Measurements from ENCODE around the gene KMT2A.

Gene KMT2A

DNA sequence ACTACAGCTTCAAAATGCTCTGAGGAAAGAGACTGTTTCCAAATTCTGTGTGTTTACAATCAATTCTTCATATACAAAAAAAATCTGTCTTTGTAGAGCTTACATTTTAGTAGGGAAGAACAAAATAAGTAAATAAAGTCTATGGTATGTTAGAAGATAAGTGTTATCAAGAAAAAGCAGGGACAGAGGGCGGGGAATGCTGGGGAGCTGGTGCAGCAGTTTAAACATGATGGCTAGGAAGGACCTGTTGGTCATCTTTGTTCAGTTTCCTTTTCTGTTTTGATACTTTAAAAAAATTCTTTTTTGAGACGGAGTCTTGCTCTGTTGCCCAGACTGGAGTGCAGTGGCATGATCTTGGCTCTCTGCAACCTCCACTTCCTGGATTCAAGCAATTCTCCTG, 110.8 kb downstream of the KMT2A start:
- no peaks in the 10 kb centered on the region for H3K27me3 ChIP-seq (ENCODE audit: control insufficient read depth, insufficient read depth, low read length)
- no peak overlapping the region for H3K4me2 ChIP-seq (ENCODE audit: low read length)
- H3K4me3 ChIP-seq (ENCODE audit: low read depth, low read length), result no peak overlapping the region
- H2AFZ ChIP-seq, result no peak overlapping the region
- H3K9ac ChIP-seq, result no peak overlapping the region
- H3K27ac ChIP-seq, result no peak overlapping the region
- H3K79me2 ChIP-seq, result no peaks in the 10 kb centered on the region
- peaks cover 3% of the 10 kb centered on the region for H3K4me1 ChIP-seq
- TF ChIP-seq, protein P1, sequence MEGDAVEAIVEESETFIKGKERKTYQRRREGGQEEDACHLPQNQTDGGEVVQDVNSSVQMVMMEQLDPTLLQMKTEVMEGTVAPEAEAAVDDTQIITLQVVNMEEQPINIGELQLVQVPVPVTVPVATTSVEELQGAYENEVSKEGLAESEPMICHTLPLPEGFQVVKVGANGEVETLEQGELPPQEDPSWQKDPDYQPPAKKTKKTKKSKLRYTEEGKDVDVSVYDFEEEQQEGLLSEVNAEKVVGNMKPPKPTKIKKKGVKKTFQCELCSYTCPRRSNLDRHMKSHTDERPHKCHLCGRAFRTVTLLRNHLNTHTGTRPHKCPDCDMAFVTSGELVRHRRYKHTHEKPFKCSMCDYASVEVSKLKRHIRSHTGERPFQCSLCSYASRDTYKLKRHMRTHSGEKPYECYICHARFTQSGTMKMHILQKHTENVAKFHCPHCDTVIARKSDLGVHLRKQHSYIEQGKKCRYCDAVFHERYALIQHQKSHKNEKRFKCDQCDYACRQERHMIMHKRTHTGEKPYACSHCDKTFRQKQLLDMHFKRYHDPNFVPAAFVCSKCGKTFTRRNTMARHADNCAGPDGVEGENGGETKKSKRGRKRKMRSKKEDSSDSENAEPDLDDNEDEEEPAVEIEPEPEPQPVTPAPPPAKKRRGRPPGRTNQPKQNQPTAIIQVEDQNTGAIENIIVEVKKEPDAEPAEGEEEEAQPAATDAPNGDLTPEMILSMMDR (IDR thresholded peaks at IDR 0.05), result no peak
- H3K9me3 ChIP-seq (ENCODE audit: control insufficient read depth, low read length), result no peaks in the 10 kb centered on the region
- no peaks in the 10 kb centered on the region for H3K36me3 ChIP-seq (ENCODE audit: control insufficient read depth, insufficient read depth, low read length)

DNA sequence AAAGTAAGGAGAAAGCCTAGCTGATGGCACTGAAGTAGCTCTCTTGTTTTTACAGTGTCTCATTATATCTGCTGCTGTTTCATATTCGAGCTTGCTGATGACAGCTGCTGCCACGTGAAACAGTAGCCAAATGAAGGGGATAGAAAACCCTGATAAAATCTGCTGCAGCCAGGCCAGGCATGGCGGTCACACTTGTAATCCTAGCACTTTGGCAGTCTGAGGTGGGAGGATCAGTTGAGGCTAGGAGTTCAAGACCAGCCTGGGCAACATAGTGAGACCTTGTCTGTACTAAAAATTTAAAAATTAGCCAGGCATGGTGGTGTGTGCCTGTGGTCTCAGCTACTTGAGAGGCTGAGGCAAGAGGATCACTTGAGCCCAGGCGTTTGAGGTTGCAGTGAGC, 116.0 kb downstream of the KMT2A start:
- no peak overlapping the region for H3K9ac ChIP-seq
- H3K27ac ChIP-seq, result peak overlapping the region; percentile 77
- H3K4me1 ChIP-seq, result peaks cover 3% of the 10 kb centered on the region
- no peak overlapping the region for H3K4me3 ChIP-seq (ENCODE audit: low read depth, low read length)
- H3K4me2 ChIP-seq (ENCODE audit: low read length), result peak overlapping the region; percentile 51
- H3K9me3 ChIP-seq (ENCODE audit: control insufficient read depth, low read length), result no peaks in the 10 kb centered on the region
- H3K27me3 ChIP-seq (ENCODE audit: control insufficient read depth, insufficient read depth, low read length), result no peaks in the 10 kb centered on the region
- H3K36me3 ChIP-seq (ENCODE audit: control insufficient read depth, insufficient read depth, low read length), result no peaks in the 10 kb centered on the region
- no peaks in the 10 kb centered on the region for H3K79me2 ChIP-seq
- H2AFZ ChIP-seq, result no peak overlapping the region
- TF ChIP-seq, protein P1 (IDR thresholded peaks at IDR 0.05), result no peak

DNA sequence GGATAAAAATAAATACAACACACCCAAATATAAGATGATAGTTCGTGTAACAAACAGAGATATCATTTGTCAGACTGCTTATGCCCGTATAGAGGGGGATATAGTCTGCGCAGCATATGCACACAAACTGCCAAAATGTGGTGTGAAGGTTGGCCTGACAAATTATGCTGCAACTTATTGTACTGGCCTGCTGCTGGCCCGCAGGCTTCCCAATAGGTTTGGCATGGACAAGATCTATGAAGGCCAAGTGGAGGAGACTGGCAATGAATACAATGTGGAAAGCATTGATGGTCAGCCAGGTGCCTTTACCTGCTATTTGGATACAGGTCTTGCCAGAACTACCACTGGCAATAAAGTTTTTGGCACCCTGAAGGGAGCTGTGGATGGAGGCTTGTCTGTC, 124.5 kb downstream of the KMT2A start:
- Histone ChIP-seq H3K27ac (no peak overlapping the region), H3K79me2 (no peaks in the 10 kb centered on the region), H3K9me3 (ENCODE audit: control insufficient read depth, low read length) (no peaks in the 10 kb centered on the region), H3K4me3 (ENCODE audit: low read depth, low read length) (no peak overlapping the region), H3K4me1 (no peaks in the 10 kb centered on the region), H3K4me2 (ENCODE audit: low read length) (no peak overlapping the region), H3K36me3 (ENCODE audit: control insufficient read depth, insufficient read depth, low read length) (no peaks in the 10 kb centered on the region), H3K9ac (no peak overlapping the region), H2AFZ (no peak overlapping the region), H3K27me3 (ENCODE audit: control insufficient read depth, insufficient read depth, low read length) (no peaks in the 10 kb centered on the region)
- TF ChIP-seq, protein P1 (IDR thresholded peaks at IDR 0.05), result no peak

DNA sequence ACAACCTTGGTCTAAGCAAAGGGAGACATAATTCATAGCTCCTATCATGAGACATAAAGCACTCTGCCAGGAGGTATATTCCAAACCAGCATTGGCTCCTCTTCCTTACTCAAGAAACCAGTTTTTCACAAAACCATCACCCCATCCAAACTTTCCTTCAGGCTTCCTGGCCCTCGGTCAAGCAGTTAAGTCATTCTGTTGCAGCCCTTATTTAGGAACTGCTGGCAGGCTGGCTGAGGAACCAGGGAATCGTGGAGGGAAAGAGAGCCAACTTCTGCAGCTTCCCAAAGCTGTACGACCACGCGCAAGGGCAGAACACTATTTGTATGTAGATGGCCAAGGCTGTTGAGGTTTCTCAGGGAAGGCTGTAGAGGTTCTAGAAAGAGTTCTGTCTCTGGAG, 128.8 kb downstream of the KMT2A start:
- Histone ChIP-seq H3K27me3 (ENCODE audit: control insufficient read depth, insufficient read depth, low read length) (no peaks in the 10 kb centered on the region), H3K27ac (no peak overlapping the region), H3K4me2 (ENCODE audit: low read length) (no peak overlapping the region), H3K4me1 (no peaks in the 10 kb centered on the region), H3K79me2 (no peaks in the 10 kb centered on the region), H3K36me3 (ENCODE audit: control insufficient read depth, insufficient read depth, low read length) (no peaks in the 10 kb centered on the region), H3K9ac (no peak overlapping the region), H3K4me3 (ENCODE audit: low read depth, low read length) (no peak overlapping the region), H3K9me3 (ENCODE audit: control insufficient read depth, low read length) (no peaks in the 10 kb centered on the region), H2AFZ (no peak overlapping the region)
- TF ChIP-seq, protein P1 (IDR thresholded peaks at IDR 0.05), result no peak

DNA sequence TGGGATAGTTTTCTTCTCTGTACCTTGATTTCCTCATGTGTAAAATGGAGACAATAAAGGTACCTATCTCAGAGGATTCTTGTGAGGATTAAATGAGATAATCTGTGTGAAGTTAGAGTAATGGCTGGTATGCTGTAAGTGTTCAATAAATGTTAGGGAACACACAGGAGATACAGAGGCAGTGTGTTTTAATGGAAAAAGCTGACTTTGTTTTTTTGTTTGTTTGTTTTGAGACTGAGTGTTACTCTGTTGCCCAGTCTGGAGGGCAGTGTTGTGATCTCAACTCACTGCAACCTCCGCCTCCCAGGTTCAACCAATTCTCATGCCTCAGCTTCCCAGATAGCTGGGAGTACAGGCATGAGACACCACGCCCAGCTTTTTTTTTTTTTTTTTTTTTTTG, 133.4 kb downstream of the KMT2A start:
- Histone ChIP-seq H2AFZ (no peak overlapping the region), H3K4me3 (ENCODE audit: low read depth, low read length) (no peak overlapping the region), H3K9ac (no peak overlapping the region), H3K4me1 (peaks cover 3% of the 10 kb centered on the region), H3K27ac (no peak overlapping the region), H3K4me2 (ENCODE audit: low read length) (no peak overlapping the region), H3K9me3 (ENCODE audit: control insufficient read depth, low read length) (no peaks in the 10 kb centered on the region), H3K27me3 (ENCODE audit: control insufficient read depth, insufficient read depth, low read length) (no peaks in the 10 kb centered on the region), H3K79me2 (peaks cover 12% of the 10 kb centered on the region), H3K36me3 (ENCODE audit: control insufficient read depth, insufficient read depth, low read length) (no peaks in the 10 kb centered on the region)
- TF ChIP-seq, protein P1 (IDR thresholded peaks at IDR 0.05), result no peak

Data from parathyroid adenoma (tissue), 2 donors.